Endothelial cell of umbilical vein (primary cell): Measurements from ENCODE around the gene MYO9A.

Source experiments
- CTCF ChIP-seq, 2 donors: IDR thresholded peaks; 1 replicate in 1 of 2; 2 replicates in 1 of 2; pipeline ENCODE4 v1.5.1; 2011; ENCODE audit warnings: low read length in 2 of 2, mild to moderate bottlenecking in 2 of 2, moderate library complexity in 2 of 2, control low read depth in 1 of 2, inconsistent platforms in 1 of 2, low read depth in 1 of 2; ENCODE audit not compliant: insufficient read depth in 1 of 2; ENCODE audit errors: extremely low read depth in 1 of 2
- EZH2 ChIP-seq: IDR thresholded peaks from 2 replicates; pipeline ENCODE4 v1.6.1; 2012; ENCODE audit warnings: borderline replicate concordance, low read depth, mild to moderate bottlenecking, moderate library complexity, low read length, inconsistent platforms; ENCODE audit not compliant: severe bottlenecking
- FOS ChIP-seq: IDR thresholded peaks from 2 replicates; pipeline ENCODE4 v1.6.1; 2011; ENCODE audit warnings: mild to moderate bottlenecking, low read length, moderate library complexity, borderline replicate concordance; ENCODE audit not compliant: insufficient read depth
- JUN ChIP-seq: IDR thresholded peaks from 2 replicates; pipeline ENCODE4 v1.6.1; 2011; ENCODE audit warnings: borderline replicate concordance, low read depth; ENCODE audit not compliant: insufficient read length, insufficient read depth
- MAX ChIP-seq: IDR thresholded peaks from 2 replicates; pipeline ENCODE4 v1.6.1; 2011; ENCODE audit not compliant: insufficient read depth, insufficient read length
- MYC ChIP-seq: IDR thresholded peaks from one replicate; pipeline ENCODE4 v1.6.1; 2011; ENCODE audit warnings: mild to moderate bottlenecking, low read depth, low read length
- POLR2A ChIP-seq: IDR thresholded peaks from 2 replicates; pipeline ENCODE4 v1.6.1; 2012; ENCODE audit warnings: low read depth, mild to moderate bottlenecking, control low read depth, low read length
- POLR2AphosphoS5 ChIP-seq: IDR thresholded peaks from 2 replicates; pipeline ENCODE4 v1.6.1; 2012; ENCODE audit warnings: low read depth, mild to moderate bottlenecking, control low read depth, low read length, moderate library complexity; ENCODE audit not compliant: insufficient read depth

GRCh38 chr15:72155003-72155621 is 37.2 kb upstream of the MYO9A start:
- TF ChIP-seq CTCF (IDR thresholded peaks at IDR 0.05; ENCODE audit: extremely low read depth in 1 of 2, insufficient read depth in 1 of 2, low read depth in 1 of 2, low read length in 2 of 2) (no peak), POLR2AphosphoS5 (no peak), JUN (no peak), POLR2A (no peak), EZH2 (no peak), FOS (no peak), MAX (no peak), MYC (no peak)
